ENCODE data around the gene PPFIA3.
A peak's percentile ranks its signal among the peaks of the same experiment; 100 is the strongest.

The PPFIA3 gene

DNA sequence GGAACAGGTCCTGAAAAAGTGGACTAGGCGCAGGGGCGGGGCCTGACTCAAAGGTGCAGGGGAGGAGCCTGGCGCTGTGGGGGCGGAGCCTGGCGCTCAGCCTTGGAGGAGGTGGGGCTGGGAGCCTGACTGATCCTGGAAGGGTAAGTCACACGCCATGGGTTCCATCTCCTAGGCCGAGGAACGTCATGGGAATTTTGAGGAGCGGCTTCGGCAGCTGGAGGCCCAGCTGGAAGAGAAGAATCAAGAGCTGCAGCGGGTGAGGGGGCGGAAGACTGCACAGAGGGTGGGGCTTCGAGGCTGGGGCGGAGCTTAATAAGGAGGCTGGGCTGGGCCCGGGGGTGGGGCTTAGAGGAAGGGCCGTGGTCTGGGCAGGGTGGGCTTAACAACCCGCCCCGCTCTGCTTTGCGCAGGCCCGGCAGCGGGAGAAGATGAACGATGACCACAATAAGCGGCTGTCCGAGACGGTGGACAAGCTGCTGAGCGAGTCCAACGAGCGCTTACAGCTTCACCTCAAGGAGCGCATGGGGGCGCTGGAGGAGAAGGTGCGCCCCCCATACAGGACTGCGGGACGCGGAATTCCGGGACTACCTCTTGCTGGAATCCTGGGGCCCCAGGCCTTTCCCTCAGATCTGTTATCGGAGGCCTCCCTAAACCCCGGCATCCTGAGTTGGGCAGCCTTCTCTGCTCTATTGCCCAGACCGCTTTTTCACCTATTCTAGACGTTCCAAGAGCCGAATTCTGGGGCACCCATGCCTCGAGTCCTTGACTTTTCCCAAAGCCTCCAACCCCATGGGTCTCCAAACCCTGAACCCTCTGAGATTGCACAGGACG, 14.5 kb downstream of the PPFIA3 start:
- peak overlapping the region; percentile 7 to 19 for H3K4me3 ChIP-seq (replicated peaks in 1 of 2; ENCODE audit: low read depth in 2 of 2, low read length in 2 of 2)
- TF ChIP-seq, protein P1, sequence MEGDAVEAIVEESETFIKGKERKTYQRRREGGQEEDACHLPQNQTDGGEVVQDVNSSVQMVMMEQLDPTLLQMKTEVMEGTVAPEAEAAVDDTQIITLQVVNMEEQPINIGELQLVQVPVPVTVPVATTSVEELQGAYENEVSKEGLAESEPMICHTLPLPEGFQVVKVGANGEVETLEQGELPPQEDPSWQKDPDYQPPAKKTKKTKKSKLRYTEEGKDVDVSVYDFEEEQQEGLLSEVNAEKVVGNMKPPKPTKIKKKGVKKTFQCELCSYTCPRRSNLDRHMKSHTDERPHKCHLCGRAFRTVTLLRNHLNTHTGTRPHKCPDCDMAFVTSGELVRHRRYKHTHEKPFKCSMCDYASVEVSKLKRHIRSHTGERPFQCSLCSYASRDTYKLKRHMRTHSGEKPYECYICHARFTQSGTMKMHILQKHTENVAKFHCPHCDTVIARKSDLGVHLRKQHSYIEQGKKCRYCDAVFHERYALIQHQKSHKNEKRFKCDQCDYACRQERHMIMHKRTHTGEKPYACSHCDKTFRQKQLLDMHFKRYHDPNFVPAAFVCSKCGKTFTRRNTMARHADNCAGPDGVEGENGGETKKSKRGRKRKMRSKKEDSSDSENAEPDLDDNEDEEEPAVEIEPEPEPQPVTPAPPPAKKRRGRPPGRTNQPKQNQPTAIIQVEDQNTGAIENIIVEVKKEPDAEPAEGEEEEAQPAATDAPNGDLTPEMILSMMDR (IDR thresholded peaks at IDR 0.05; ENCODE audit: low read depth, low read length): no peak
- DNase-seq (ENCODE audit: low read depth in 2 of 2): peak; percentile 55 to 65

GRCh38 chr19:49135686-49136085, 16.3 kb downstream of the PPFIA3 start:
- DNase-seq (ENCODE audit: low read depth in 2 of 2): no peak
- TF ChIP-seq, protein P1 (IDR thresholded peaks at IDR 0.05; ENCODE audit: low read depth, low read length): no peak
- H3K4me3 ChIP-seq (replicated peaks in 1 of 2; ENCODE audit: low read depth in 2 of 2, low read length in 2 of 2): no peak overlapping the region

DNA sequence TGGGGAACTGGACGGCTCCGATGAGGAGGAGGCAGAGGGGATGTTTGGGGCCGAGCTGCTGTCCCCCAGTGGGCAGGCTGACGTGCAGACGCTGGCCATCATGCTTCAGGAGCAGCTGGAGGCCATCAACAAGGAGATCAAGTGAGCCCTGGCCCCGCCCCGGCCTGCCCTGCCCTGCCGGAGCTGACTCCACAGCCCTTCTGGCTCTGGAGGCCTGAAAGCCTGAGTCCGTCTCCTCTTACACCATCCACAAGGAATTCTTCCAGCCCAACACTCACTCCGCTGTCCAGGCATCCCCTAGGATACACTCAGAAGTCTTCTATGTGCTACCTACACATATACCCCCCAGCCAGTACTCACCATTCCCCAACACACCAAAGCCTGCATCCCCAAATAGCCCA, 17.4 kb downstream of the PPFIA3 start:
- TF ChIP-seq, protein P1 (IDR thresholded peaks at IDR 0.05; ENCODE audit: low read depth, low read length): no peak
- no peak overlapping the region for H3K4me3 ChIP-seq (replicated peaks in 1 of 2; ENCODE audit: low read depth in 2 of 2, low read length in 2 of 2)
- peak; percentile 52 to 69 for DNase-seq (ENCODE audit: low read depth in 2 of 2)

- no peak overlapping the region for H3K4me3 ChIP-seq (replicated peaks in 1 of 2; ENCODE audit: low read depth in 2 of 2, low read length in 2 of 2)
- TF ChIP-seq, protein P1 (IDR thresholded peaks at IDR 0.05; ENCODE audit: low read depth, low read length): no peak
- DNase-seq (ENCODE audit: low read depth in 2 of 2): no peak
Measured at GRCh38 chr19:49140951-49141350, 21.6 kb downstream of the PPFIA3 start.

GRCh38 chr19:49141352-49141751, 22.0 kb downstream of the PPFIA3 start:
- TF ChIP-seq, protein P1 (IDR thresholded peaks at IDR 0.05; ENCODE audit: low read depth, low read length): no peak
- no peak overlapping the region for H3K4me3 ChIP-seq (replicated peaks in 1 of 2; ENCODE audit: low read depth in 2 of 2, low read length in 2 of 2)
- DNase-seq (ENCODE audit: low read depth in 2 of 2): no peak

GRCh38 chr19:49142866-49143335, 23.6 kb downstream of the PPFIA3 start:
- peak overlapping the region; percentile 72 to 79 for H3K4me3 ChIP-seq (replicated peaks in 1 of 2; ENCODE audit: low read depth in 2 of 2, low read length in 2 of 2)
- TF ChIP-seq, protein P1 (IDR thresholded peaks at IDR 0.05; ENCODE audit: low read depth, low read length): no peak
- DNase-seq (ENCODE audit: low read depth in 2 of 2): peak; percentile 91 to 92
